Activated CD4-positive, alpha-beta T cell treated with anti-CD3 and anti-CD28 coated beads, Interleukin-2, amount 50 U/mL, for 1 hour (primary cell): Measurements from ENCODE around the gene ABHD16B.
A peak's percentile ranks its signal among the peaks of the same experiment; 100 is the strongest.

Experiments used
- DNase-seq: peaks from one replicate; pipeline ENCODE4 v3.0.0-alpha.2; 2020

Gene ABHD16B

DNA sequence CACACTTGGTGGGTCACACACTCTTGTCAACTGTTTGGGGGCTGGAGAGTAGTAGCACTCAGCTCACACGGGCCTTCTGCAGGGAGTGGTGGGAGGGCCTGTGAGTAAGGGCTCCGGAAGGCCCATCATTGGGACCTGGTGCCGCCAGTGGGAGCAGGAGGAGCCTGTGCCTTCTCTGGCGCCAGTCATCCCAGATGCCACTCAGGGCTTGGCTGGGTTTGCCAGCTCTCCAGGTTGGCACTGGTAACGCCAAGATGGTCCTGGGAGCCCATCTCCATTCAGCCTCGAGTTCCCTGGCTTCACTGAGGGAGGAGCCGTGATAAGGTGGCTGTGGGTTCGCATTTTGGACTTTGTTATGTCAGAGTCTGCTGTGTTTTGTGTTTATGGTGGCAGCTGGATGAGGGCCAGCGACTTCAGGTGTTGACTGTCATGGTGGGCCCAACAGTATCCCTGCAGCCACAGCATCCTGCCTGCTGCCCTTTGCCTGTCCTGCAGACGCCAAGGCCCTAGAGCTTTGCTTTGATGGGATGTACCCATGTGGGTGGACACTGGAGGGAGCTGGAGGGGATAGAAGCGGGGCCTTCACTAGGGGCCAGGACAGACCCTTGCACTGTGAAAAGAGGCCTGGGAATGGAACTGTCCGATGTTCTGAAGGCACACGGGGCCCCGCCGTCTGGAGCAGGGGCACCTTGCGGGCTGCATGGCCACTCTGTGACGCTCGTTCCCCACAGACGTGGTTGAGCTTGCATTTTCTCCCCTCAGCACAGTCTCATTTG lies 20.3 kb downstream of the ABHD16B start:
- DNase-seq, result no peak

DNA sequence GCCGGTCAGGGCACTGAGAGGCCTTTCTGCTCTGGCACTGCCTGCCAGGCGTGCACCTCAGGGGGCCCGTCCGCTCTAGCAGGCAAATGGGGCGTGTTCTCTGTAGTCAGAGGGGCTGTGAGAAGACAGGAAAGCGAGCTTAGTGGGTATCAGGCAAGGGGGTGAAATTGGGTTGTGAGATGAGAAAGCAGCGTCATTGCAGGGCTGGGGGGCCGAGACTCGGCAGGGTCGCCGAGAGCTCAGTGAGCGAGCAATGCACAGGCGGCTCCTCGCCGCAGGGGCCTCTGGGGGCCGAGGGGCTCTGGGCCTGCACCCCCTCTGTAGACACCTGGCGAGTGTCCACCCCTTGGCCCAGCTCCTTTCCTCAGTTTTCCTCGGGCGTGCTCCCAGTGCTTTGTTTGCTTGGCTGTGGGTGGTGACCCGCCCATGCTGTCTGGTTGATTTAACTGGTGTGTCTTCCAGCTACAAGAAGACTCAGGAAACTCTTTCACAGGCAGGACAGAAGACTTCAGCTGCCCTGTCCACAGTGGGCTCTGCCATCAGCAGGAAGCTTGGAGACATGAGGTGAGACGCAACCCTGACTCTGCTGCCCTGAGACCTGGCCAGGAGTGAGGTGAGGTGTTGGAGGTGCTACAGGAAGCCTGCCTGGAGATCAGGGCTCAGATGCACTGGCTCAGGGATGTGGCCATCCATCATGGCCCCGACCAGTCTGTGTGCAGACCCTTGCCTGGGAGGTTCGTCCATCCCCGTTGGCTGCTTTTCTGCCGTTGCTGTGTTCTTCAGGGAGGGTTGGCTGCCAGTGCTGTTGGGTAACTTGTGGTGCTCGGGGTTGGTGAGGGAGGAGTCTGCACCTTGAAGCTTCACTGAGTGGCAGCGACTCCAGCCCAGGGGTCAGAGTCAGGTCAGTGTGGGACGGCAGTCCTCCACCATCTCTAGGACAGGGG lies 21.2 kb downstream of the ABHD16B start:
- DNase-seq, result no peak

DNA sequence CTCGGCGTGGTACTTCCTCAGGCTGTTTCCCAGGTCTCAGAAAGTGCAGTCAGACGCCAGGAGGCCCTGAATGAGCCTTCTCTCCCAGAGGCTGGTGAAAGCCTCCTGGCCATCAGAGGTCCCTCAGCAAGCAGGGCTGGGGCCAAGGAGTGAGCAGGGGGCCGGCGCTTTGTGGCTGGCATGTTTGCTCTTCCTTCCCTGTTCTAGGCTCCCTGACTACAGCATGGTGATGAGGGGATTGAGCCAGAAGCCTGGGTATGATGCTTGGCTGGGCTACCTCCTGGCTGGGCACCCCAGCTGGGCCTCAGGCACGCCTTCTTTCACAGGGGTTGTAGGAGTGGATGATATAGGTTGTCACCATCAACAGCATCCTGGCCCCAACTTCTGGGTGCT lies 21.9 kb downstream of the ABHD16B start:
- DNase-seq, result no peak

DNA sequence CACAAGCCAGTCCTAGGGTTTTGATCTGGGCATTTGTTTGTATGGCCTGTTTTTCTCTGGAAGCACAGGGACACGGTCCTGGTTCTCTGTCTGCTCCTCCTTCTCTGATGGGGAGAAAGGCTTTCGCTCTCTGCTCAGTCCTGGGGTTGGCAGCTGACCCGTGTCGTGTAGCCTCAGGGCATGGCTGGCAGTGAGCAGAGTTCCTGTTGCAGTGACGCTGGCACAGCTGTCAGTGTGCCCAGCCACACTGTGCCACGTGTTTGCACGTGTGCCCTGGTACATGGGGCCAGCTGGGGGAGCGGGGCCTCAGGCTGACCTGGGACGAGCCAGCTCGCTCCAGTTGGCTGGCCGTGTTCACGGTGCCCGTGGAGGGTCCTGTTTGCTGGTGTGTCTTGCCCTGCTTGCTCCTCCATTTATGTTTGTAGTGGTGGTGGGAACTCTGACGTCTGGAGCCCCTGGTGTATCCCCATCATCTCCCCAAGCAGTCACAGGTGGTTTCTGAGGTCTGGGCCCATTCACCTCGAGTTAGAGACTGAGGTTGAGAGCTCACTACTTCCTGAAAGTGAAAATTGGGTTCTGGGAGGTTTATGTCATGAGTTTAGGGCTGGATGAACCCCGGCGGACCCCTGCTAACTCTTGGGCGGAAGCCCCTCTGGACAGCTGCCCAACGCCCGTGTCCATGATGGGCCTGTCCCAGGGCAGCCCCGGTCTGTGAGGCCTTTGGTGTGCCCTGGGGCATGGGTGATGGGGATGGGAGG lies 23.4 kb downstream of the ABHD16B start:
- no peak for DNase-seq

DNA sequence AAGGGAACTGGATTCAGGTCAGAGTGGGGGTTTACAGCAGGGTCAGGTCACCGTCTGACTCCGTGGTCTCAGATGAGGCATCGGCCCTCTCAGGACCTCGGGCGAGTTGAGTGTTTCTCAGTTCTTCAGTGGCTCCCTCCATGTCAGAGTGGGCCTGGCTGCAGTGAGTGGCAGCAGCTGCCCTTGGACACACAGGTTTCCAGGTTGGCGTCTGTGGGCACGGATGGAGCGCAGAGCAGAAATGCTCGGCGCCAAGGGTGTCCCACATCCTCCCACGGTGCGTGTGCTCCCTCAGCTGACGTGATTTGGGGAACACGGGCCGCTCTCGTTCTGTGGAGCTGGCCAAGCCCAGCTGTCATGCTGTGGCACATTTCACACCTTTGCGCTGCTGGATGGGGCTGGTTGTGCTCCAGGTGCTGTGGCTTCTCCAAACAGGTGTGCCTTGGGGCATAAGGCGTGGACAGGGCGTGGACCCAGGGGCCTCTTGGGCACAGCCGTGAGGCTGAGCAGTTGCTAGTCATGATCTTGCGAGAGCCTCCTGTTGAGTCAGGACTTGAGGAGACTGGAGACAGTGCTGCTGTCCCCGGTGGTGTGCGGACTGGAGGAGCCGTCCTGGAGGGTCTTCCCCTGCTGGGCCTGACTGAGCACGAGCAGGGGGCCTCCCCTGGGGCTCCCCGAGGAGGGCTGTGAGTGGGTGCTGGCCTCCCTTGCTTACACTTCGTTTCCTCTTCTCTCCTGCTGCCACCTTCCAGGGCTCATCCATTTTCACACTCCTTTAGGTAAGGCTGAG lies 24.2 kb downstream of the ABHD16B start:
- DNase-seq, result no peak

DNA sequence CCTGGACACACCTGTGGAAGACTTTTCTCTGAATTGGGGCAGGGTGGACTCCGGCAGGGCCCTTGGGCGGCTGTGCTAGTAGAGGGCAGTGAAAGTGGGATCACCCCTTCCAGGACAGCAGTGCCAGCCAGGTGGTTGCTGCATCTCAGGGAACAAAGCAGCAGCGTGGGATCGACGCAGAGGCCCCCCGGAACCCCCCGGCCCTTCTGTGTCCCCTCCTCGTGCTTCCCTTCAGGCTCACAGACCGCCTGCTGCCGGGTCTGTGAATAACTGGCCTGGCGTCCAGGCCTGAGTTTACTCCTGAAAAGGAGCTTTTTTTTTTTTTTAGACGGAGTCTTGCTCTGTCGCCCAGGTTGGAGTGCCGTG lies 24.7 kb downstream of the ABHD16B start:
- no peak for DNase-seq

DNA sequence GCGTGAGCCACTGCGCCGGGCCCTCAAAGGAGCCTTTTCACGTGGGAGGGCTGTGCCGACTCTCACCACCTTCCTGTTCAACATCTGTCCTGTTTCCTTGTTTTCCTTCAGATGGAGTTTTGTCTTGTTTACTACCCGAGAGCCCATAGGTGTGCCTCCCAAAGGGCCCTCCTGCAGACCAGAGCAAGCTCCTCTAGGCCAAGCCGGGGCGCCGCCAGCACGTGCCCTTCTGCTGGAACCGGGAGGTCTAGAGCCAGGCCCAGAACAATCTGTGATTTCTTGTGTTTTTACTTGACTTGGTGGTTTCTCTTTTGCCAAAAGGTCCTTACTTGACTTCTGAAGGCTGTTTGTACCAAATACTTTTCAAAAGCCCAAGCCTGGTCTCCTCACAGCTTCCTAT lies 25.6 kb downstream of the ABHD16B start:
- no peak for DNase-seq

DNA sequence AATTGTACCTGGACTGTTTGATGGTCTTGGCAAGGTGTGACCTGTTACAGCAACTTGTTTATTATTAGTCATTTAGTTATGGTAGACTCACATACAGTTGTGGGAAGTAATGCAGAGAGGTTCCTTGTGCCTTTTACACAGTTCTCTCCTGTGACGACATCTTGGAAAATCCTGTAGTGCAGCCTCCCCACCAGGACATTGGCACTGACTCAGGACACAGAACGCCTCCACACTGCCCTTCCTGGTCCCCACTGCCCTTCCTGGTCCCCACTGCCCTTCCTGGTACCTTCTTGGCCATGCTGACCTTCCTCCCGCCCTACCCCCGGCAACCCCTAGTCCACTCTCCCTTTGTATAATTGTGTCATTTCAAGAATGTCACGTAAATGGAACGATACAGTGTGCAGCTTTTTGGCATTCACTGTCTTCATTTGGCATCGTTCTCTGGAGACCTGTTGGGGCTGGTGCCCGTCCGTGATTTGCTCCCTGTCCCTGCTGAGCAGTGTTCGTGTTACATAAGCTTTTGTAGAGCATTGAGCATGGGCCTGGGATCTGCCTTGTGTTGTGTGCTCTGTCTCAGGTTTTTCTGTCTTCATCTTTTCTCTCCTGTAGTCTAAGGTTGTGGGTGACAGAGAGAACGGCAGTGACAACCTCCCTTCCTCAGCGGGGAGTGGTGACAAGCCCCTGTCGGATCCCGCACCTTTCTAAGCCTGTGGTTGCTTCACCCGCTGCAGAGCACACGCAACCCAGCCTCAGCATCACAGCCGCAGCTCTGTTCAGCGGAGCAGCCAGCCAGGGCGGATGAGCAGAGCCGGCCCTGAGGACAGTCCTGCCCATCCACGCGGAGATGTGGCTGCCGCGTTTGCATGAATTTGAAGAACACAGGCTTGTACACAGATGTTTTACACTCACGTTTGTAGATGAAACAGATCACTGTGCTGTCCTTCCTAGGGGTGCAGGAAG lies 28.2 kb downstream of the ABHD16B start:
- DNase-seq, result no peak

DNA sequence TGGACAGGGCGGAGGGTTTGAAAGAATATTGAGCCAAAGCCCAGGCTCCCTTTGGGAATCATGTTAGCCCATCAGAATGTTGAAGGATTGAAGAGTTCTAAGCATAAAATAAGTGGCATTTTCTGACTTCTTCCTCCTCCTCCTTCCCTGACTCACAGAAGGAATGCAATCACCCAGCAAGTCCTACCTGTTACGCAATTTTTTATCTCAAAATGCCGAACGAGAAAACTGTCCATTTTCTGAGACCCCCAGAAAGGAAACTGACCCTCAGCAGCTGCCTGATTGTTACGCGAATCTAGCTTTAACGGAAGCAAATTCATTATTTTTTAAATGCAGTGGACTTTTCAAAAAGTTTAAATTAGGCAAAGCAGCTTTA lies 28.9 kb downstream of the ABHD16B start:
- DNase-seq, result no peak

DNA sequence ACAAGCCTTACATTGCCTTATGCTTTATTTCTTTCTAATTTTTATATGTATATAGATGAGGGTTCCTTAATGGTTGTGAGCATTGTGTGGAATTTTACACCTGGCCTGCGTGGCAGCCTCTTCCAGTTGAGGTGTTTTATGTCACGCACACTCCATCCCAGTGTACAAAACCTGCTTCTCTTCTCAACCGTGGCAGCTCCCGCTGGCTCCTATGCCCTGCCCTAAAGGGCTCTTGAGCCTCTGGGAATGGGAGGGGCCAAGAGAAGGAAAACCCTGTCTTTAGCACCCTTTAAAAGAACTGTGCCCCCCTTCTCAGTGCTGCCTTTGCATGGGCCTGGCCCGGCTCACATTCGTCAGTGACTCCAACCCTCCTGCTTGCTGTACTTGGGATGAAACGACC lies 29.3 kb downstream of the ABHD16B start:
- DNase-seq, result no peak

DNA sequence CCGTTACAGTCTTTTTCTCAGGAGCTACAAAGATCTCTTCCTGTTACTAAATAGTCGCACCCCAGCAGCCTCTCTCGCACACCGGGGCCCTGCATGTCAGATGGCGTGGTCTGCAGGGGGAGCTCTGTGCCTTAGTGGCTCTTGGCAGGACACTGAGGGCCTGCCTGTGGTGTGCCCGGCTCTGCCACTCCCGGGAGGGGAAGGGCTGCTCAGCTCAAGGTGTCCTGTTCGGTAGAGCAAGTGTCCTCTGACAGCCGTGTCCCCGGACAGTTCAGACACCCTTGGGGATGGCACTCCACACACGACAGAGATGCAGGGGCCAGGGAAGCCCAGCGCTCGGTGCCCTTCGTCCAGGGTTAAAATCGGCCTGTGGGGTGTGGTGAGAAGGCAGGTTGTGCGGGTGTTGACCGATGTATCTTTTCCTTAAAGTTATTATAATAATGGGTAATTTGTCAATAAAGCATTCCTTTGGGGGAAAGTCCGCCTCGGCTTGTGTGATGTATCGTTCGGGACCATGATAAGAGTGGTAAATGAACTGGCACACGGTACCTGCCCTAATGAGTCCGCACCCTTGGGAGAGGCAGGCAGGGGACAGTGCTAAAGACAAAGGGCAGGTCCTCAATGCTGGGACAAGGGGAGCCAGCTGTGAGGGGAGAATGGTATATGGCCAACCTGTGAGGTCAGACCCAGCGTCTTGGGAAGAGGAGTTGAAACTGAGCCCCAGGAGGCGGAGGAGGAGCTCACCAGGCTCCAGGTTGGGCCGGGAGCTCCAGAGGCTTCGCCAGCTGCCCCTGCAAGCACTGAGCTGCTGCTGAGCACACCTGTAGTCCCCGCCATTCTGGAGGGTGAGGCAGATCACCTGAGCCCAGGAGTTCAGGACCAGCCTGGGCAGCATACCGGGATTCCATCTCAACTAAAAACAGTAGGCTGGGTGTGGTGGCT lies 30.0 kb downstream of the ABHD16B start:
- DNase-seq, result no peak

DNA sequence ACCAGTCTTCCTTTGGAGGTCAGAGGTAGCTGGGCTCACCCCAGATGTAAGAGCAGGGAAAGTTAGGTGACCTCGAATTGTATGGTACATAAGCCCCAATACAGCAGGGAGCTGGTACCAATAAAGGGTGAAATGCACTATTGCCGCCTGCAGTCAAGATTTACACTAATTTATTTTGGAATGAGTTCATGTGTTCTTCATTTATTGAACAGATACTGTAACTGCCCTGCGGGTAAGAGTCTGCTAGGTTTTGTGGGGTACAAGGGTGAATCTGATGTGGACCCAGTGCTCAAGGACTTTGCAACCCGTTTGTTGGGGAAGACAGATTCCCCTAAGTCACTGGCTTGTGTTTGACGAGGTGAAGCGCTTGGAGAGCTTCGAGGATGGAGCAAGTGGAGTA lies 31.1 kb downstream of the ABHD16B start:
- no peak for DNase-seq

DNA sequence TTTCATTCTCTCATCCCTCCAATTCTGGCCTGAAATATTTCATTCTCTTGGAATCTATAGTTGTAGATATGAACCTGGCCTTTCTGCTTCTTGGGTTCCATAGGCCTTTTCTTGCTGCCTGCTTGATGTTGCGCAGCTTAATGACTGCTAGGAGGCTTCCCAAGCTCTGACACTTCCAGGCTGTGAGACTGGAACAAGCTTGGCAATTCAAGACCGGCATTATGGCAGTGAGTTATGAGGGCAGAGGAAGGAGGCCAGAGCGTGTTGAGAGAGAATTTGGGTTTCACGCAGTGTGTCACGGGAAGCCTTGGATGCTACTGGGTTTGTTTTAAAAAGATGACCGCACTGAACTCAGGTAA lies 32.7 kb downstream of the ABHD16B start:
- no peak for DNase-seq

DNA sequence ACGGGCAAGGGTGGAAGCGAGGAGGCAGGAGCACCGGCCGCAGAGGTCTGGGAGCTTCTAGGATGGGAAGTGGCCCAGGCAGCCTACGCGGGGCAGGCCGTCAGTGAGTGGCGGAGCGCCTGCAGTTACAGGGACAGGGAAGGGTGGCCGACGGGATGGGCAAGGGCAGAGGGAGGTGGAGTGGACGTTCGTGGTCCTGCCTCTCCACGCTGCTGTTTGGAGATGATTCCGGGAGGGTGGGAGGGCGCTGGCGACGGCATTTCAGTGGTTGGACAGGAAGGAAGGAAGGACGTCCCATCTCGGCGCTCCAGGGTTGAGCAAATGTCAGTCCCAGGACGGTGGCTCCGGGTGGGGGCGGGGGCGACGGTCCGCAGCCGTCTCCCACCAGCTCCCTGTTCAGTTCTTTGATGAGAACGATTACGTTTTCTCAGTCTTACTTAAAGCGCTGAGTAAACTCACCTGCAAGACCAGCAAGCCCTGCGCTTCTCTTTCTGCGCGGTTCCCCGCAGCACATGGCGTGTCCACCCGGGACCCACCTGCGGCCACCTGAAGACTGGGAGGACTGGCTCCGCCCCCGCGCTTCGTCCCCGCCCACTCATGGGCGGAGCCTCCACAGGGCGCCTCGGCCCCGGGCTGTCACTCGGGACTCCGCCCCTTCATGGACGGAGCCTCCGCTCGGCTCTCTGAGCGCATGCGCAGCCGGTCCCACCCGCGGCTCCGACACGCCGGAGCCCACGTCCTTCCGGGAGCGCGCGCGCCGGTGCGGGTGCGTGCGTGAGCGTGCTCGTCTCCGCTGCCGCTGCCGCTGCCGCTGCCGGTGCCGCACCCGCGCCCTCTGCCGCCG lies 33.3 kb downstream of the ABHD16B start, which contains the start of gene DNAJC5:
Gene DNAJC5 (plus strand): TSS at position 769 of the 844 bp plus-strand sequence. CDS start 33,220 bp downstream, outside the sequence.
- peak; percentile 96 for DNase-seq

DNA sequence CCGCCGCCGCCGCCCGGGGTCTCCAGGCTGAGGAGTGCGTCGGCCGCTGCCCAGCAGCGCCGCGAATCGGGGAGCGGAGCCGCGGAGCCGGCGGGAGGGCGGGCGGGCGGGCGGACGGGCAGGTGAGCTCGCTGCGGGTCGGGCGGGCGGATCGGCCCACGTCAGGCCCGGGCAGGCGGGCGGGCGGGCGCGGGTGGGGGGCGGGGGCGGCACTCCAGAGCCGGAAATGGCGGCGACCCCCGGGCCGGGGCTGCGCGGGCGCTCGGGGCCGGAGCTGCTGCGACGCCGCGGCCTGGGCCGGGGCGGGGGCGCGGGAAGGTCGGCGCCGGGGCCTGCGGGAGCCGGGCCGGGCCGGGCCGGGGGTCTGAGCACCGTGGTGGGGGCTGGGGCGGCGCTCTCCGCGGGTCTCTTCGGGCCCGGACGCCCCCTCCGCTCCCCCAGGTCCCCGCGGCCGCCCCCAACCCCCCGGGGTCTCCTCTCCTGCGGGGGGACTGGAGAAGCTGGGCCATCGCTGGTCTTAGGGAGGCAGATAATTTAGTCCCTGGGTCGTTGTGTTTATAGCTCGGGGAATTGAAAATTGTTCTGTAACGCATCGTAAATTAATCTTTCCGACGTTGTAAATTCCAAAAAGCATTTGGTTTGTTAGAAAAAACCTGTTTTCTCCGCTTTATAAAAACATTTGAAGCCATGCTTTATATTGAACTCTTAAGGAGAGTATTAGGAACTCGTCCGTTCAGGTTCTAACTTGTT lies 34.1 kb downstream of the ABHD16B start:
- no peak for DNase-seq

DNA sequence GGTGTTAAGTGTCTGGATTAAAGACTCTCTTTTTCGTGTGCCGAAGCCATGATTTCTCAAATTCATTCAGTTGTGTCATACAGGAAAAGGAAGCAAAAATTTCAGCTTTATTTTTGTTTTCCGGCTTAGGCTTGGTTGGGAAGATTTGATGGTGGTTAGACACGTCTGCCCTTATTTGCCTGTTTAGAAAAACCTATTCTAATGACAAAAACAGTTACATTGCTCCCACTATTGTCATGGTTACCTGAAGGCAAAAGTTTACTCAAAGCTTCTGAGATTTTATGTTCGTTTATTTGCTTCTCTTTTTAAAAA lies 34.6 kb downstream of the ABHD16B start:
- DNase-seq, result no peak

DNA sequence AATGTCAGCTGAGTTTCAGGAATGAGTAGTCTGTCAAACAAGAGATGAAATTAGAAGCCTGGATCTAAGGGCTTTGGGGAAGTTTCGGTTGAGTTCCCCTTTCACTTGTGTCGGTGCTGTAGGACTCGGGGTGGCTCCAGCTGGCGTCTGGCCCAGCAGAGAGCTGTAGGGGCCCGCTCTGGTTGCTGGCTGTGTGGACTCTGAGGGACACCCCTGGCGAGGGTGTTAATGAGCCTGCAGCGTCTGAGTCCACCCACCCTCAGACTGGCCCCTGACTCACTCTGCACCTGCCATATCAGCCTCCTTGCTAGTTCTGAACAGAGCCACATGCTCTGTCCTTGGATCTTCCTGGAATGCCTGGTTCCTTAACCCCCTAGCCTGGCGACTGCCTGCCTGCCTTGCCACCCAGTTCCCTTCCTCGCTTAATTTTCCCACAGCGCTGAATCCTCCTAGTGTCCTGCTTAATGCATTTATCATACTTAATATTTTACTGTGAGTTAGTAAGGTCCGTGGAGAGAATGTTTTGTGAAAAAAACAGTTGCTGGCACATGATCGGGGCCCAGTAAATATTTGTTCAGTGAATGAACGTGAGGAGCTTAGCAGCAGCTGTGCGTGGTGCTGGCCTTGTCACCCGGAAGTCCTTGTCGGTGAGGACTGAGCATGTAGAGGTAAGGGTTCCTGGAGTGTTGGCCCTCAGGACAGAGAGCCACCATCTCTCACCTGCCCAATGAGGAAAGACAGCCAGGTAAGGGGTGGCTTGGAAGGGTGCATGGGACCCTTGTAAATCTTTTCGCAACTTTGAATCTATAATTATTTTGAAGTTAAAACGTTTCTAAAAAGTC lies 35.2 kb downstream of the ABHD16B start:
- no peak for DNase-seq
